GM19455 (cell line): Measurements from ENCODE around the gene GRPEL2.

Experiments used
- ATAC-seq: cut with Tn5 transposase; IDR thresholded peaks from one replicate; pipeline ENCODE4 v1.9.1; 2021; ENCODE audit not compliant: unreplicated experiment

GRPEL2 gene

DNA sequence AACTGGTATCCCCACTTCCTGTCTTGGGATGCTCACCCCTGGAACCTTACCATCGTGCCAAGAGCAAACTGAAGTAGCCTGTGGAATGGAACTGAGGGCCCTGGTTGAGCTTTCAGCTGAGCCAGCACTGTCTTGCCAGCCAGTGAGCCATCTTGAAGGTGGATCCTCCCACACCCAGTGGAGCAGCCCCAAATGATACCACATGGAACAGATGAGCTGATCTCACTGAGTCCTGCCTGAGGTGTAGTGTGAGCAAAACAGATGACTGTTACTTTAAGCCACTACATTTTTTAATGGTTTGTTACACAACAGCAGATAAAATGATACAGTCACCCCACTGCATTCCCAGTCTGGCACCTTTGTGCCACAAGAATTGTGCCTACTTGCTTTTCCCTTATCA, 10.4 kb downstream of the GRPEL2 start:
- ATAC-seq: no peak

DNA sequence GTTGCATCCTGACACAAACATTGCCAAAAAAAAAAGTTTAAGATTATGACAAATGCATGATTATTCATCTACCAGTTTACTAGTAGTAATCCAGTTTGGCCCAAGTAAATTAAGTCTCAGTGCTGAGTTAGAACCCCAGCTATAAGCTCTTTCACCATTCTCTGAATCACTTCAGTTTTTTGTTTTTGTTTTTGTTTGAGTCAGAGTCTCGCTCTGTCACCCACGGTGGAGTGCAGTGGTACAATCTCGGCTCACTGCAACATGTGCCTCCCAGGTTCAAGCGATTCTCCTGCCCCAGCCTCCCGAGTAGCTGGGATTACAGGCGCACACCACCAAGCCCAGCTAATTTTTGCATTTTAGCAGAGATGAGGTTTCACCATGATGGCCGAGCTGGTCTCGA, 11.1 kb downstream of the GRPEL2 start:
- ATAC-seq: no peak

DNA sequence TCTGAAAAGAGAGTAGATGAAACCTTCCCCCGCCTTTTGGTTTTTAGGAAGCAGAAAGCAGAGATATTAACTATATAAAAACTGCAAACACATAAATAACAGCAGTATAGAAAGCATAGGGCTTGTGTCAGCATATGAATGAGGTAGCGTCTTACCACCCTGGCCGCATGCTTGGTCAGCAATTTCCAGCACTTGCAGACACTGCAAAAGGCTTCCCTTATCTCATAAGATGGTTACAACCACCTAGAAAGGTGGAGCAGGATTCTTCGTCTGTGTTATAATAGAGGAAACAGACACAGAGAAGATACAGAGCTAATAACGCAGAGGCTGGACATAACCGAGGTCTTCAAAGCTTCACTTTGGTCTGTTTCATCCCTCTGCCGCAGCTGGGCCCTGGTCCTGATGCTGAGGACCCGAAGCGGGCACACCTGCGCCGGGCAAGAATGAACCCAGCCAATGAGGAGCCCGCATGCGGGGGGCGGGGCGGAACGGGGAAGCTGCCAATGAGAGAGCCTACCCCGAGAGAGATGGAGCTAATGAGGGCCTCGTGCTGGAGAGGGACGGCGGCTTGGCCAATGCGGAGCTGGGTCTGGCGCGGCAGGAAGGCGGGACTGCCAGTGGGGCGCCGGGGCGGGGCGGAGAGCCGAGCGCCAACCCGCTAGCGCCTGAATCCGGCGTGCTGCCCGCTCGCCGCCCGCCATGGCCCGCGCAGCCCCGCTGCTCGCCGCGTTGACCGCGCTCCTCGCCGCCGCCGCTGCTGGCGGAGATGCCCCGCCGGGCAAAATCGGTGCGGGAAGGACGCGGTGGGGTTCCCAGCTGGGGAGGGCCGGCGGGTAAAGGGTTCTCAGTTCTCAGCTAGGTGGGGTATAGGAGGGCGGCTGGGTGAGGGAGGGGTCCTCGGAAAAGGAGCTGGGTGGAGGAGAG, 12.3 kb downstream of the GRPEL2 start, which contains the start of gene PCYOX1L:
Gene PCYOX1L (plus strand): TSS at position 677 of the 924 bp plus-strand sequence. CDS start 23 bp downstream, at position 700.
- peak; percentile 99 for ATAC-seq

DNA sequence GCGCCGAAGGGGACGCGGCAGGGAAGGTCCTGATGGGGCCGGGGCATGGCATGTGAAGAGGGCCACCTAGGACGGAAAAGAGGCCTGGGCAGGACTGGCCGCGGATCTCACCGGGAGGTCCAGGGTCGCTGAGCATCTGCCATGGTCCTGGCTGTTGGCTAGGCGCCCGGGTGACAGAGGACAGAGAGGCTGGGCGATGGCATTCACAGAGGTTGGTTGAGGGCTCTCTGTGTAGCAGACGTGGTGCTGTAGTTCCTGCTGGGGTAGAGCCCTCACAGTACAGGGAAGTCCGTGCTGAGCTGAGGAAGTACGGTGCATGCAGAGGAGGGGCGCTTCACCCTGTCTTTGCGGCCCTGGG, 13.0 kb downstream of the GRPEL2 start:
- no peak for ATAC-seq

DNA sequence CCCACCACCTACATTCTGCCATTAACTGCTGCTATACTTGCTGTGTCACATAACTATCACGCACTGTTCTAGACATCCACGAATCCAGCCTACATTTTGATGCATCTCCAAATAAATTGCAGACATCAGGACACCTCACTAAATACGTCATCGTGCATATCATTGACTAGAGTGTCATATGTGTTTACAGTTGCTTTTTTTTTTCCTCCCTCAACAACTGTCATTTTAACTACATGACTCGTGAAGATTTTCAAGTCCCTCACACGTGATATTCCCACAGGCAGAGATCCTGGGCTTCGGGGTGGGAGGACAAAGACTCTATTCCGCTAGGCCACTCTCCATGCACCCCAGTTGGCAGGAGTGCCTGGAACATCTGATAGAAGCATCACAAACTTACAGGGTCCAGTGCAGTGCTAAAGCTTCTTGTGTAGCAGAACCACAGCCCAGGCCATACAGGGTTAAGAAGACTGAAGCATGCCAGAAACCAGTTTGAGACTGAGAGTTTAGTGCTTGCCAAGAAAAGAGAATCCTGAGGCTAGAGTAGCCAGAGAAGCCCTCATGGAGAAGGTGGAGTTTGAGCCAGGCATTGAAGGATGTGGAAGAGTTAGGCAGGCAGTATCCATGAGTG, 13.7 kb downstream of the GRPEL2 start:
- no peak for ATAC-seq

DNA sequence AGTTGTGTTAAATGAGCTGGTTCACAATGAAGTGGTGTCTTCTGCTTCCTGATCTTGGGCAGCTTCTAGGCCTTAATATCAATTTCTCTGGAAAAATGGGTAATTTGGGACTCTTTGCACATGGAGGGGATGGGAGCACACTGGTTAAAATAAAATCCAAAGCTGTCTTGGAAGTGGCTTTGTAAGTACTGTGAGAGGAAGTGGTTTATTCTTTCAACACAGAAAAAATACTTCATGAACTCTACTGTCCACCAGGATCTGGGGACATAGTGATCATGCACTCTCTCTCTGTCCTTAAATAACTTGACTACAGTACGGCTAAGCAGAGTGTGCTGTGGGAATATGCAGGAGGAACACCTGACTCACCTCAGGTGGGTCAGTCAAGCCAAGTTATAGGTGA, 15.0 kb downstream of the GRPEL2 start:
- ATAC-seq: no peak

DNA sequence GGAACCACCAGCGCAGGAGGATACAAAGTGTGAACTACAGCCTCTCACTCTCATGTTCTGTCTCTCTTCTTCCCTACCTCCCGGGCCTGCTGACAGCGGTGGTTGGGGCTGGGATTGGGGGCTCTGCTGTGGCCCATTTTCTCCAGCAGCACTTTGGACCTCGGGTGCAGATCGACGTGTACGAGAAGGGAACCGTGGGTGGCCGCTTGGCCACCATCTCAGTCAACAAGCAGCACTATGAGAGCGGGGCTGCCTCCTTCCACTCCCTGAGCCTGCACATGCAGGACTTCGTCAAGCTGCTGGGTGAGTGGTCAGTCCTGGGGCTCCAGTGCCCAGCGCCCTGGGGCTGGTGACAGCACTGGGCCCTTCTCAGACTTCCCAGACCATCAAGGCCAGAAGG, 17.2 kb downstream of the GRPEL2 start:
- no peak for ATAC-seq

DNA sequence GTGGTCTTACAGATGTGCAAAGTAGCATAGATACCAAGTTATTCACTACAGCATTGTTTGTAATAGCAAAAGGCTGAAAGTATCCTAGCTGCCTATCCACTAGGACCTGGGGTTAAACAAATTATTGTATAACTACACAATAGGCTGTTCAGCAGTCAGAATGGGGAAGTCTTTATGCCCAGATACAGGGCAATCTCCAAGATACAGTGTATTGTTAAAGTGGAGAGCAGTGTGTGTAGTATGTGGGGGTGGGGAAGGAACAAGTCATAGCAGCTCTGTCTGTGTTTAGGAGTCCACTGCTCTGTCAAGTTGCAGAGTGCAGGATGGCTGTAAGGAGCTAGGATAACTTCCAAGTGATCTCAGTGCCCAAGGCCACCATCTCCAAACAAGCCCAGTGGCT, 18.1 kb downstream of the GRPEL2 start:
- ATAC-seq: no peak

DNA sequence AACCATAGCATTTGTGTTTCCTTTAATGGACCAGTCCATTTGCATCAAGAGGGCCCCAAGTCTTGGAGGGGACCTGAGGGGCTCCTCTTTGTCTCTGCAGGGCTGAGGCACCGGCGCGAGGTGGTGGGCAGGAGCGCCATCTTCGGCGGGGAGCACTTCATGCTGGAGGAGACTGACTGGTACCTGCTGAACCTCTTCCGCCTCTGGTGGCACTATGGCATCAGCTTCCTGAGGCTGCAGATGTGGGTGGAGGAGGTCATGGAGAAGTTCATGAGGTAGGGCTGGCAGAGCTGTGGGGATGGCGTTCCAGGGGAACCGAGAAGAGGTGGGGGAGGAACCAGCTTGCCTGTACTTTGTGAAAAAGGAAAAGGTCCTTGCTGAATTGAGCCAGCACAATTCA, 18.6 kb downstream of the GRPEL2 start:
- no peak for ATAC-seq

DNA sequence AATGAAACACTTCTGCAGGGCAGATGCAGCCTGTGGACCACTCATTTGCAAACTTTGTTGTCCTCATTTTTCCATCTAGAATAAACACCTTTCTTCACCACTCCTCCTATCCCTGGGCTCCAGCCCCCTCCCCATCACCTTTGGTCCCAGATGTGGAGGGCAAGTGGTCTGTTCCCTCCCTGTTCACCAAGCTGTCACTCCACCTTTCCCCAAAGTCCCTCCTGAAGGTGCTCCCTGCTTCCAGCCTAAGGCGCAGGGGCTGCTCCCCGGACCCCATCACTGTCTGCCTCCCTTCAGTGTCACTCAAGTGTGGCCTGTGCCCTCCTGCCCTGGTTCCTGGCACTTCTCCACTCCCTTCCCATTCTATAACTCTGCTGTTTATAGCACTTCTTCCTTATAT, 19.4 kb downstream of the GRPEL2 start:
- ATAC-seq: no peak

DNA sequence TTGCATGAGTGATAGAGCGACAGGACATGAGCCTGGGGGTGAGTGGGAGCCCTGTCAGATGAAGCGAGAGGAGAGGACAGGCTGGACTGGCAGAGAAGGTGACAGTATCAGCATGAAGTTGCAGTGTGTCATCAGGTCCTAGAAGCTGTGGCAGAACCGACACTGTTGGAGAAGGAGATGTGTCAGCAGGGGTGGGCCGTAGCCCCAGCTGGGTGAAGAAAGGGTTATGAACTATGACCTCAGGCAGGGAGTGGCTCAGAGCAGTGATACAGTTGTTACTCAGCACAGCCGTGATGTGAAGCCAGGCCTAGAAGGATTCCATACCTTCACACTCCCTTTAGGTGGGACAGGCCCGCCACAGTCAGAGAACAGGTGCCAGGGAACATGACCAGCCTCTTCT, 20.1 kb downstream of the GRPEL2 start:
- ATAC-seq: no peak

DNA sequence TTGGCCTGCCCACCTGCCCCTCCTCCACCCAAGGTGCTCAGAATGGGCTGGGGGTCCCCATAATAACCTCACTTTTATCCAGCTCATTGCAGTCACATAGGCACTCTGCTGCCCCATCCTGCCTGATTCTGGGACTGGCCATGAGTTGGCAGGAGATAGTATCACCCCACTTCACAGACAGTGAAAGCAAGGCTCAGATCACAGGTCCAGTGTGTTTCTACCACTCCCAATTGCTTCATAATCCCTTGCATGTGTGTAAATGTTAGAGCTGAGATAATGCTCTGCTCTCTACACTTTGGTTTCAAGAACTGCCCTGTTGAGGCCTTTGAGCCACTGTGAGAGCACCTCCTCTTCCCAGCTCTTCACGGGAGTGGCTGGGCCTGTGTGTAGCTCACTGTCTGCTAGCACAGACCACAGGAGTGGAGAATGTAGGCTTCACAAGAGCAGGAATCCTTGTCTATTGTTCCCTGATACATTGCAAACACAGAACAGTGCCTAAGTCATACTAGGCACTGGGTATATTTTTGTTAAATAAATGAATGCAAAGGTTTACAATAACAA, 20.9 kb downstream of the GRPEL2 start:
- ATAC-seq: no peak

DNA sequence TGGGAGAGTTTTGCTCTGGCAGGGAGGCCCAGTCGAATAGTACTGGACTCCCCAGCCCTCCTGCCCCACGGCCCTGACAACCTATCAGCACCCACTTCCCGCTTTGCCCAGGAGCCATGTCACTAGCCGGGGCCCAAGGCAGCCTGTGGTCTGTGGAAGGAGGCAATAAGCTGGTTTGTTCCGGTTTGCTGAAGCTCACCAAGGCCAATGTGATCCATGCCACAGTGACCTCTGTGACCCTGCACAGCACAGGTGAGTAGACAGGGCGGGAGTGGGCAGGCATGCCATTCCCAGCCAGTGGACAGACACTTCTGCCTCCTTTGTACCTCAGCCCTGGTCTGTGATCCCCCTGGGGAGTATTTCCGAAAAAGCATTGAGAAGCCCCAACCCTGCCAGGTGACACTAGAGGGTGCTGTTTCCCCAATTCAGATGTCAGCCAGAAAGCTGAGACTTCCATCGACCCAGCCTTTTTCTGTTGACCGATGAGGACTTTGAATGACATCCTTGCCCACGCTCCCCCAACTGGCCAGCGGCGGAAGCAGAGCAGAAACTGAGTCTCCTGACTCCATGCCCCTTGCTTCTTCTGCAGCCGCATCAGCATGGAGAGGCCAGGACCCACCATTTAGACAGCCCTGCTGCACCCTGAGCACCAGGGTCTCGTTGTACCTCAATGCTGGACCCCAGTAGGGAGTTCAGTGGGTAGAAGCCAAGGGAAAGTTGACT, 22.1 kb downstream of the GRPEL2 start:
- peak; percentile 73 for ATAC-seq

DNA sequence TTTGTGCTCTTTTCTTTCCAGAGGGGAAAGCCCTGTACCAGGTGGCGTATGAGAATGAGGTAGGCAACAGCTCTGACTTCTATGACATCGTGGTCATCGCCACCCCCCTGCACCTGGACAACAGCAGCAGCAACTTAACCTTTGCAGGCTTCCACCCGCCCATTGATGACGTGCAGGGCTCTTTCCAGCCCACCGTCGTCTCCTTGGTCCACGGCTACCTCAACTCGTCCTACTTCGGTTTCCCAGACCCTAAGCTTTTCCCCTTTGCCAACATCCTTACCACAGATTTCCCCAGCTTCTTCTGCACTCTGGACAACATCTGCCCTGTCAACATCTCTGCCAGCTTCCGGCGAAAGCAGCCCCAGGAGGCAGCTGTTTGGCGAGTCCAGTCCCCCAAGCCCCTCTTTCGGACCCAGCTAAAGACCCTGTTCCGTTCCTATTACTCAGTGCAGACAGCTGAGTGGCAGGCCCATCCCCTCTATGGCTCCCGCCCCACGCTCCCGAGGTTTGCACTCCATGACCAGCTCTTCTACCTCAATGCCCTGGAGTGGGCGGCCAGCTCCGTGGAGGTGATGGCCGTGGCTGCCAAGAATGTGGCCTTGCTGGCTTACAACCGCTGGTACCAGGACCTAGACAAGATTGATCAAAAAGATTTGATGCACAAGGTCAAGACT, 22.8 kb downstream of the GRPEL2 start:
- no peak for ATAC-seq

DNA sequence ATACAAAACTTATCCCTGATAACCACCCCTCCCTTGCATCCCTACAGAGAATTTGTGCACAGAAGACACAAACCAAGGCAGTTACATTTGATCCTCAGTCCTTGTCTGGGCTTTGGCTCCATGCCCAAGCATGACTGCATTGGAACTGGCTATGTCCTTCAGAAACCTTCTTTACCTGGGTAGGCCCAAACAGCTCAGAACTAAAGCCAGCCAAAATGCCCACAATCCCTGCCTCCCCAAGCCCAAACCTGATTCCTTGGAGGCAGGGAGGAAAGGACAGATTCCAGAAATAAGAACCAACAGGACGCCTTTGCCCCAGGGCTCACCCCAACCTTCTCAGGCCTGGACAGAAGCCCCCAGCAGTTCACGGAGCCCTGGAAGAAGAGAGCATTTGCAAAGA, 25.6 kb downstream of the GRPEL2 start:
- no peak for ATAC-seq

DNA sequence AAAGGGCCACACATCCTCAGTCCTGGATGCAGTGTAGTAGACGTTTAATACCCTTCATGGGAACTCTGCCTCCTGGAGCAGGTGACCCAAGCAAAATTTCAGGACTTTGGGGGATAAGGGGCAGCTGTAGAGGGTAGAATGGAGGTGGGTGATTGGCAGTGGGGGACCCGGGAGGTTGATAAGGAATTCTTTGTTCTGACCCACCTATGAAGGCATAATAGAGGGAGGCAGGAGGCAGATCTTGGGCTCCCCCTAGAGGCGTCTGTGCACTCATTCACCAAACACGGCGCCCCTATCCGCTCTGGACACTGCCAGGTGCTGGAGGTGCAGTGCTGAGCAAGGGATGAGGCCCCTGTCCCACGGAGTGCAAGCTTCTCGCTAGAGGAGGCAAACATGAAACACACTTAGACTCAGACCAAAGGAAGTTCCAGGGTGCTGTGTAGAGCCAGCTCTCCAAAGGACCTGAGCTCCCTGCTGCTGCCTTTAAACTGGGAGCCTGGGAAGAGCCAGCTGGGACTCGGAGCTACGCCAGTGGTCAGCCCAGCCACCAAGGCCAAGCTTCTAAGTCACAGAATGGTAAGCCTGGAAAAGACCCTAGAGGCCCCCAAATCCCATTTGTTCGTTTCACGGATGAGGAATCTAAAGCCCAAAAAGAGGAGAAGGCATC, 26.1 kb downstream of the GRPEL2 start:
- peak; percentile 76 for ATAC-seq

DNA sequence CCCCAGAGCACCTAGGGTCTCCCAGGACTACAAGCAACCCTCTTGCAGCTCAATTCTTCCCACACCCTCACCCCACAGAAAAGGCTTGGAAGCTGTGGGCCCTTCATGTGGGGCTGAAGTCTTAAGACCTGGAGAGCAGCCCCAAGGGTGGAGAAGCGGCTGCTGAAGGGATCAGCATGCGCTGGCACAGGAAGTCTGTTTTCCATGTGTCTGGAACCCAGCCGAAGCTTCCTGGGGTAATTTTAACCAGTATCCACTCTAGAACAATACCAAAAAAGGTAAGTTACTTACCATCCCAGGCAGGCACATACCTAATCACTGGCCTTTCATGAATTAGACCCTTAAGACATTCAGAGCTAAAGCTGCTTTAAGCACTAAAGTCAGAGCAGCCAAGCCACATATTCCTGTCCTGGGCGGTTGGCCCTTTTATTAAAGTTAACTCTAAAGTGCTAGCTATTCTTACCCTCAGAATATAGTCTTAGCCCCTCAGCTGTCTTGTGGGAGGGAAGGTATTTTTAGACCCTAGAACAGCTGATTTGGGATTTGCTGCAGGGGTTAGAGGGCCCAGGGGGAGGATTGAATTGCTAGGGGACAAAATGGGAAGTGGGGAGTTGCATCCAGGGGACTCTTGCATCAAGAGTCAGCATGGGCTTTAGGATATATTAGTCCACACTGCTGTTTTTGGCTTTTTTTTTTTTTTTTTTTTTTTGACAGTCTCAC, 26.9 kb downstream of the GRPEL2 start:
- no peak for ATAC-seq

DNA sequence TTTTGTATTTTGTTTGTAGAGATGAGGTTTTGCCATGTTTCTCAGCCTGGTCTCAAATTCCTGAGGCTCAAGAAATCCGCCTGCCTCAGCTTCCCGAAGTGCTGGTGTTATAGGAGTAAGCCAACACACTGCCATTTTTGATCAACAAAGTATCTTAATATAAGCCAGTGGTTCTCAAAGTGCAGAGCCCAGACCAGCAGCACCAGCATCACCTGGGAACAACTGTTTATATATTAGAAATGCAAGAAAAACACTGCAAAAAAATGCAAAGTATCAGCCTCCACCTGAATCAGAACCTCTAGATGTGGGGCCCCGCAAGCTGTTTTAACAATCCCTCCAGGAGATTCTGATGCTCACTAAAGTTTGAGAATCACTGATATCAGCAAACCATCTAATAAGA, 27.6 kb downstream of the GRPEL2 start:
- no peak for ATAC-seq

DNA sequence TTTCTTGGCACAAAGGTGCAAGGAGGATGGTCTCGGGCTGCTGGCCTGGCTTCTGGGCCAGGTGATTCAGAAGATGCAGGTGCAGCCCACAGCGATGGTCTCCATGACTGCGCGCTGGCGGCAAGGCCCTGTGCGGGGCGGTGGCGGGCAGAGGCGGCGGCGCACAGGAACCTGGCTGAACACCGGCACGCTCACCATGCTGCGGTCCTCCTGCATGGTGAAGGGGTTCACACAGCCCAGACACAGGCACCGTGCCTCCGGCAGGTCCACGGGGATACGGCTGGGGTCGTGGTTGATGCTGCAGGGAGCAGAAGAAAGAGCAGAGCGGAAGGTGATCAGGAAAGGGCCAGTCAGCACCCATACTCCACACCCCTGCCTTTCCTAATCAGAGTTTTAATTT, 29.0 kb downstream of the GRPEL2 start:
- no peak for ATAC-seq

DNA sequence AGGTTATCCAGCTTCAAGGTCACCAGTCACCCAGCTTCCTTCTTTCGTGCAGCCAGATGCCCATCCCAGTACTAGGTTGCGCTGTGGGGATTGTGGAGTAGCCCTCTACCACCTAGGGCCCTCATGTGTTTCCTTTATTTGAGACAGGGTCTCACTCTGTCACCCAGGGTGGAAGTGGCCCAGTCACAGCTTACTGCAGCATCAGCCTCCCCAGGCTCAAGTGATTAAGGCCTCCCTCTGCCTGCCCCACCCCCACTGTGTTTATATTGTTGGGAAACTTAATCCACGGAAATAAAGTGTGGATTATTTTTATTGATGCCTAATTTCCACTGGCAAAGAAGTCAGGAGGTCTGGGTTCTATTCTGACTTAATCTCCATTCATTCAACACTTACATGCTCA, 29.5 kb downstream of the GRPEL2 start:
- ATAC-seq: no peak
